Esophagus muscularis mucosa (tissue), 4 donors: ENCODE results near the gene HABP2. TPM values are rescaled to one million over a fixed set of nuclear protein-coding genes. Genes with fewer than 3 reads are reported as not detected.

Experiments used
- DNase-seq: peaks from one replicate; pipeline ENCODE4 v3.0.0-alpha.2; 2017; ENCODE audit errors: extremely low spot score
- H3K27ac ChIP-seq, 4 donors: fragments of 200-600 bp; sonication (generic); replicated peaks in 1 of 4; 1 replicate in 3 of 4; 2 replicates in 1 of 4; pipeline ENCODE4 v1.5.1; 2016 to 2019; ENCODE audit warnings: mild to moderate bottlenecking in 1 of 4
- H3K27me3 ChIP-seq, 4 donors: fragments of 200-600 bp; sonication (generic); one replicate each; pipeline versions ENCODE4 v1.5.1 to v1.6.0; 2016 to 2019
- H3K36me3 ChIP-seq, 4 donors: fragments of 200-600 bp; sonication (generic); one replicate each; pipeline ENCODE4 v1.5.1; 2016 to 2019
- H3K4me1 ChIP-seq, 4 donors: fragments of 200-600 bp; sonication (generic); one replicate each; pipeline ENCODE4 v1.5.1; 2016 to 2019
- H3K4me3 ChIP-seq, 4 donors: fragments of 200-600 bp; sonication (generic); 1 replicate in 2 of 4; 2 replicates in 2 of 4; pipeline ENCODE4 v1.5.1; 2016 to 2019; ENCODE audit warnings: mild to moderate bottlenecking in 4 of 4, moderate library complexity in 1 of 4
- H3K9me3 ChIP-seq, 4 donors: fragments of 200-600 bp; sonication (generic); 1 replicate in 3 of 4; 2 replicates in 1 of 4; pipeline ENCODE4 v1.5.1; 2016 to 2019
- CTCF ChIP-seq, 3 experiments: fragments of 200-600 bp in 2 of 3; fragments of 450-650 bp in 1 of 3; sonication (generic) in 2 of 3; IDR thresholded peaks; one replicate each; pipeline ENCODE4 v1.5.1; 2017 to 2019; ENCODE audit warnings: antibody characterized with exemption in 3 of 3, mild to moderate bottlenecking in 2 of 3, moderate library complexity in 1 of 3
- EP300 ChIP-seq: sonication (generic); formaldehyde crosslinking; IDR thresholded peaks from one replicate; pipeline ENCODE4 v1.6.1; 2017; ENCODE audit warnings: antibody characterized with exemption
- POLR2A ChIP-seq: fragments of 450-650 bp; IDR thresholded peaks from one replicate; pipeline ENCODE4 v1.6.1; 2017; ENCODE audit warnings: antibody characterized with exemption, moderate library complexity, mild to moderate bottlenecking, low read depth
- POLR2AphosphoS5 ChIP-seq, 2 donors: sonication (generic); formaldehyde crosslinking; IDR thresholded peaks; one replicate each; pipeline ENCODE4 v1.6.1; 2017; ENCODE audit warnings: antibody characterized with exemption in 2 of 2
- WGBS: methylation state at CpG from one replicate; pipeline ENCODE4 v1.1.5; 2018; 5-methylcytosine and 5-hydroxymethylcytosine counted together
- intact Hi-C: fragments of 100-400 bp; cut with DNase I; formaldehyde crosslinking; loops from one replicate; pipeline ENCODE4 v1.15.1; 2023
- total RNA-seq, 4 donors: library from RNA; depleted of rRNA; stranded (reverse); fragments of >200 nt; gene quantifications; one replicate each; pipeline versions ENCODE4 v1.1.0 to v1.2.1, GENCODE V29; 2016

Gene HABP2
- total RNA-seq, 4 donors from 2014 or later: not detected

DNA sequence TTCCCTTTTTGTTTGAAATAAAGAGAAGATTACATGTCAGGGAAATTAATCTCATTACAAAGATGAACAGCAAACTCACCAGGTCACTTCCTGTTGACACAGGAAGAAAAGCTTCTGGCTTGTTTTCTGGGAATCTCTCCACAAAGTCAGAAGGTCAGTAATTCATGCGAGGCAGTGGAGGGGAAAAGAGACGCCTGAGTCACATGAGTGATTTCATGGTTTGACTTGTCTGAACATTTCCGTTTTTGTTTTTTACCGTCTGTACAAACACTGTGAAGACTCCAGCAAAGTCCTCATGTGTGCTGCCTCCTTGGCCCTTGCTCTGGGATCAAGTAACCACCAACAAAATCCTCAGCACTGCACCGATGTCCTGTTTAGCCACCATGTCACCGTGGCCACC lies 2.5 kb upstream of the HABP2 start:
- Histone ChIP-seq H3K4me1 (no peaks in the 10 kb centered on the region), H3K4me3 (no peak overlapping the region), H3K9me3 (no peaks in the 10 kb centered on the region), H3K36me3 (no peaks in the 10 kb centered on the region), H3K27ac (no peak overlapping the region), H3K27me3 (peaks cover 0 to 20% (median 0%) of the 10 kb centered on the region in 4 donors)
- WGBS: 62% methylated on average over 6 of the region's 6 CpGs
- DNase-seq: no peak
- intact Hi-C loops: no loop called here
- TF ChIP-seq CTCF (IDR thresholded peaks at IDR 0.05): no peak
- no peak for TF ChIP-seq POLR2A
- no peak for TF ChIP-seq EP300
- TF ChIP-seq POLR2AphosphoS5 (IDR thresholded peaks at IDR 0.05): no peak

GRCh38 chr10:113552014-113552413 lies 839 bp upstream of the HABP2 start:
- DNase-seq: no peak
- H3K4me1 ChIP-seq: peaks cover 2 to 3% (median 2%) of the 10 kb centered on the region in 4 donors
- H3K4me3 ChIP-seq: no peak overlapping the region
- TF ChIP-seq CTCF (IDR thresholded peaks at IDR 0.05): no peak
- TF ChIP-seq POLR2A: no peak
- WGBS: 86% methylated on average over 3 of the region's 3 CpGs
- H3K27ac ChIP-seq: no peak overlapping the region
- no peaks in the 10 kb centered on the region for H3K36me3 ChIP-seq
- intact Hi-C loops: no loop called here
- peaks cover 0 to 37% (median 2%) of the 10 kb centered on the region in 4 donors for H3K27me3 ChIP-seq
- no peaks in the 10 kb centered on the region for H3K9me3 ChIP-seq

DNA sequence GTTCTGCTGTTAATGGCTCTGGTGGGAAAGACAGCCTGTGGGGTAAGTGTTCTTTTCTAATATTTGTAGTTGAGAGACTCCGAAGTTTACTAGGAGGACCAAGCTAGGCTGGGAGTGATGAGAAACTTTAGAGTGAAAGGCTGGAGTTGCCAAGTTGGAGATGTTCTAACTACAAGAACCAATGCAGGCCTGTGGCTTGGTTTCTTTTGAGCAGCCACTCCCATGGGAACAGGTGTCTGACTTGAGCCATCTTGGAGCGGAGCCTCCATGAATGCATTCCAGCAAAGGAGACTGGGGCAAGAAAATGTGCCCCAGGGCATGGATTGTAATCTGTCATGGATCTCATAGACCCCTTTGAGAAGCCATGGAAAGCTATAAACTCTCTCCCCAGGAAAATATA lies 296 bp downstream of the HABP2 start:
- Histone ChIP-seq H3K27me3 (peaks cover 0 to 46% (median 2%) of the 10 kb centered on the region in 4 donors), H3K4me1 (peaks cover 6 to 13% (median 10%) of the 10 kb centered on the region in 4 donors), H3K9me3 (no peaks in the 10 kb centered on the region), H3K4me3 (no peak overlapping the region), H3K36me3 (no peaks in the 10 kb centered on the region), H3K27ac (no peak overlapping the region)
- intact Hi-C loops: no loop called here
- TF ChIP-seq POLR2A (no peak), POLR2AphosphoS5 (IDR thresholded peaks at IDR 0.05) (no peak), EP300 (no peak), CTCF (IDR thresholded peaks at IDR 0.05) (no peak)
- no peak for DNase-seq
- WGBS: 100% methylated on average over 2 of the region's 2 CpGs

- DNase-seq: no peak
- no peak overlapping the region for H3K27ac ChIP-seq
- peaks cover 6 to 16% (median 10%) of the 10 kb centered on the region in 4 donors for H3K4me1 ChIP-seq
- no peak for TF ChIP-seq POLR2A
- TF ChIP-seq CTCF (IDR thresholded peaks at IDR 0.05): no peak
- no peak for TF ChIP-seq POLR2AphosphoS5 (IDR thresholded peaks at IDR 0.05)
- TF ChIP-seq EP300: no peak
- no peaks in the 10 kb centered on the region for H3K9me3 ChIP-seq
- peaks cover 0 to 55% (median 2%) of the 10 kb centered on the region in 4 donors for H3K27me3 ChIP-seq
- no peak overlapping the region for H3K4me3 ChIP-seq
- 86% methylated on average over 5 of the region's 5 CpGs for WGBS
- intact Hi-C loops: no loop called here
- no peaks in the 10 kb centered on the region for H3K36me3 ChIP-seq
These were observed 1.4 kb downstream of the HABP2 start for GRCh38 chr10:113554214-113554613.

GRCh38 chr10:113555245-113555644 lies 2.4 kb downstream of the HABP2 start:
- no peak overlapping the region for H3K4me3 ChIP-seq
- no peak overlapping the region for H3K27ac ChIP-seq
- intact Hi-C loops: no loop called here
- no peaks in the 10 kb centered on the region for H3K36me3 ChIP-seq
- DNase-seq: no peak
- TF ChIP-seq POLR2AphosphoS5 (IDR thresholded peaks at IDR 0.05): no peak
- no peak for TF ChIP-seq CTCF (IDR thresholded peaks at IDR 0.05)
- no peak for TF ChIP-seq POLR2A
- no peak for TF ChIP-seq EP300
- peaks cover 6 to 16% (median 10%) of the 10 kb centered on the region in 4 donors for H3K4me1 ChIP-seq
- peaks cover 0 to 62% (median 2%) of the 10 kb centered on the region in 4 donors for H3K27me3 ChIP-seq
- 81% methylated on average over 3 of the region's 3 CpGs for WGBS
- H3K9me3 ChIP-seq: no peaks in the 10 kb centered on the region
